GM12878 (cell line): ENCODE results near the gene LMF2. TPM values are rescaled to one million over a fixed set of nuclear protein-coding genes. Genes with fewer than 3 reads are reported as not detected.
A peak's percentile ranks its signal among the peaks of the same experiment; 100 is the strongest.

Experiments
- ETV6 ChIP-seq, 2 experiments: fragments of 450-650 bp in 1 of 2; IDR thresholded peaks in 1 of 2; conservative IDR thresholded peaks in 1 of 2; 2 replicates each; pipeline ENCODE4 v1.6.1; 2014; ENCODE audit warnings: antibody characterized with exemption in 1 of 2, borderline replicate concordance in 1 of 2, low read depth in 1 of 2, mild to moderate bottlenecking in 1 of 2, moderate library complexity in 1 of 2
- IKZF1 ChIP-seq: fragments of 450-650 bp; conservative IDR thresholded peaks from 2 replicates; pipeline ENCODE4 v1.6.1; 2017; ENCODE audit warnings: antibody characterized with exemption, mild to moderate bottlenecking
- IKZF2 ChIP-seq, 2 experiments: fragments of 450-650 bp; IDR thresholded peaks; 2 replicates each; pipeline ENCODE4 v1.6.1; 2017; ENCODE audit warnings: mild to moderate bottlenecking in 2 of 2, moderate library complexity in 2 of 2
- MTA2 ChIP-seq: fragments of 450-650 bp; IDR thresholded peaks from 2 replicates; pipeline ENCODE4 v1.6.1; 2016; ENCODE audit warnings: low read depth, mild to moderate bottlenecking, moderate library complexity
- RB1 ChIP-seq: fragments of 450-650 bp; formaldehyde crosslinking; IDR thresholded peaks from 2 replicates; pipeline ENCODE4 v1.6.1; 2017; ENCODE audit warnings: mild to moderate bottlenecking, borderline replicate concordance
- STAT1 ChIP-seq: fragments of 450-650 bp; conservative IDR thresholded peaks from 2 replicates; pipeline ENCODE4 v1.6.1; 2014; ENCODE audit warnings: antibody characterized with exemption, mild to moderate bottlenecking
- ZNF207 ChIP-seq: fragments of 450-650 bp; IDR thresholded peaks from 2 replicates; pipeline ENCODE4 v1.6.1; 2014; ENCODE audit warnings: antibody characterized with exemption, mild to moderate bottlenecking, borderline replicate concordance
- polyA plus RNA-seq, 11 experiments: library from polyadenylated mRNA; depleted of rRNA in 4 of 11; unstranded in 6 of 11; stranded (reverse) in 5 of 11; fragments of >200 nt; fragmentation: Nextera tagmentation in 4 of 11; fragmentation: Illumina TruSeq in 1 of 11; extraction: Ambion mirVana in 4 of 11; extraction: Trizol in 1 of 11; gene quantifications; 1 replicate in 1 of 11; 2 replicates in 10 of 11; pipeline versions ENCODE4 v1.2.1 to v1.2.3, GENCODE V29; 2011 to 2016; ENCODE audit warnings: inconsistent platforms in 2 of 11, missing spikeins in 2 of 11, low read depth in 1 of 11
- total RNA-seq, 4 experiments: library from RNA; depleted of rRNA in 3 of 4; stranded (reverse); fragments of >200 nt in 3 of 4; fragmentation: Illumina TruSeq in 1 of 4; extraction: Trizol in 1 of 4; gene quantifications; 2 replicates each; pipeline versions ENCODE4 v1.2.1 to v1.2.3, GENCODE V29; 2013 to 2021
- TF ChIP-seq, protein P1 (sequence below): fragments of 450-650 bp; formaldehyde crosslinking; IDR thresholded peaks from 2 replicates; pipeline ENCODE4 v1.4.0; 2022; ENCODE audit warnings: mild to moderate bottlenecking, moderate library complexity
- TF ChIP-seq, protein P2 (sequence below): IDR thresholded peaks from 2 replicates; pipeline ENCODE4 v1.6.1; 2012; ENCODE audit warnings: low read length, inconsistent platforms
- TF ChIP-seq, protein P3 (sequence below): IDR thresholded peaks from 2 replicates; pipeline ENCODE4 v1.6.1; 2012; ENCODE audit warnings: mild to moderate bottlenecking, low read depth, low read length
- TF ChIP-seq, protein P4 (sequence below): IDR thresholded peaks from 2 replicates; pipeline ENCODE4 v1.6.1; 2012; ENCODE audit warnings: low read depth, low read length, improper control_type of control experiment
- TF ChIP-seq, protein P5 (sequence below): fragments of 450-650 bp; IDR thresholded peaks from 2 replicates; pipeline ENCODE4 v1.6.1; 2018; ENCODE audit warnings: borderline replicate concordance, mild to moderate bottlenecking; ENCODE audit not compliant: partially characterized antibody
- TF ChIP-seq, protein P6 (sequence below): fragments of 450-650 bp; IDR thresholded peaks from 2 replicates; pipeline ENCODE4 v1.6.1; 2017; ENCODE audit warnings: borderline replicate concordance
- TF ChIP-seq, protein P7 (sequence below): IDR thresholded peaks from 2 replicates; pipeline ENCODE4 v1.6.1; 2012; ENCODE audit warnings: low read depth, low read length, improper control_type of control experiment

Gene LMF2
- total and polyA plus RNA-seq, 10 of the 15 experiments (the other 5 are each of a cell fraction or from before 2014, with no cell fraction given), result 0.08 to 57.5 (median 21.2) TPM

DNA sequence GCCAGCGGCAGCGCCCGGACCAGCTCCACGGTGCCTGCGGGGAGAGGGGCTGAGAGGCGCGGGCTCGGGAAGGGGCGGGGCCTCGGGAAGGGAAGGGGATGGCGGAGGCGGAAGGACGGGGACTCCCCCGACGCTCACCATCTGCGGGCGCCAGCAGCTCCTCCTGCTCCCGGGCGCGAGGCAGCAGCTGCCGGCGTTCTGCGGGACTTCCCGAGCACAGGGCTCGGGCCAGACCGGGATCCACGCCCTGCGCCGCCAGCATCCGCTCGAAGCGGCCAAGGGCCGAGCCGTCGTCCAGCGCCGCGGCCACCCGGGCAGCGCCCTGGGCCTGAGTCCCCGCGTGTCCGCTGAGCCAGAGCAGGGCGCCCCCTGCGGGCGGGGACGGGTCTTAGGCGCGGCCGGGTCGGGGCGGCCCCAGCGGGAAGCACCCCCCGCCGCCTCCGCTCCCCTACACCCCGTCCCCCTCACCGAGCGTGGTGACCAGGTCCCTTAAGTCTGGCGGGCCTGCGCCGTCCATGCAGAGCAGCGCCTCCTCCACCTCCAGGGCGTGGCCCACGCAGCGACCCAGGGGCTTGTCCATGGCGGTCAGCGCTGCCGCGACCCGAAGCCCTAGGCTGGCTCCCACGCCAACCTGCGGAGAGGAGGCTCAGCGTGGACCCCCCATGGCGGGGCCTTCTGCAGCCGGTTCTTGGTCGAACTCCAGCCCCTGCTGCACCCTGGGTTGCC is 18.8 kb upstream of the LMF2 start (continued):
- TF ChIP-seq, protein P1, sequence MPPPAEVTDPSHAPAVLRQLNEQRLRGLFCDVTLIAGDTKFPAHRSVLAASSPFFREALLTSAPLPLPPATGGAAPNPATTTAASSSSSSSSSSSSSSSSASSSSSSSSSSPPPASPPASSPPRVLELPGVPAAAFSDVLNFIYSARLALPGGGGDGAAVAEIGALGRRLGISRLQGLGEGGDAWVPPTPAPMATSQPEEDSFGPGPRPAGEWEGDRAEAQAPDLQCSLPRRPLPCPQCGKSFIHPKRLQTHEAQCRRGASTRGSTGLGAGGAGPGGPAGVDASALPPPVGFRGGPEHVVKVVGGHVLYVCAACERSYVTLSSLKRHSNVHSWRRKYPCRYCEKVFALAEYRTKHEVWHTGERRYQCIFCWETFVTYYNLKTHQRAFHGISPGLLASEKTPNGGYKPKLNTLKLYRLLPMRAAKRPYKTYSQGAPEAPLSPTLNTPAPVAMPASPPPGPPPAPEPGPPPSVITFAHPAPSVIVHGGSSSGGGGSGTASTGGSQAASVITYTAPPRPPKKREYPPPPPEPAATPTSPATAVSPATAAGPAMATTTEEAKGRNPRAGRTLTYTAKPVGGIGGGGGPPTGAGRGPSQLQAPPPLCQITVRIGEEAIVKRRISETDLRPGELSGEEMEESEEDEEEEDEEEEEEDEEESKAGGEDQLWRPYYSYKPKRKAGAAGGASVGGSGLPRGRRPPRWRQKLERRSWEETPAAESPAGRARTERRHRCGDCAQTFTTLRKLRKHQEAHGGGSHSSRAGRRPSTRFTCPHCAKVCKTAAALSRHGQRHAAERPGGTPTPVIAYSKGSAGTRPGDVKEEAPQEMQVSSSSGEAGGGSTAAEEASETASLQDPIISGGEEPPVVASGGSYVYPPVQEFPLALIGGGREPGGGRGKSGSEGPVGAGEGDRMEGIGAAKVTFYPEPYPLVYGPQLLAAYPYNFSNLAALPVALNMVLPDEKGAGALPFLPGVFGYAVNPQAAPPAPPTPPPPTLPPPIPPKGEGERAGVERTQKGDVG (CRISPR knock-in tag), result no peak
- TF ChIP-seq IKZF2 (IDR thresholded peaks at IDR 0.05), result no peak
- TF ChIP-seq, protein P2, sequence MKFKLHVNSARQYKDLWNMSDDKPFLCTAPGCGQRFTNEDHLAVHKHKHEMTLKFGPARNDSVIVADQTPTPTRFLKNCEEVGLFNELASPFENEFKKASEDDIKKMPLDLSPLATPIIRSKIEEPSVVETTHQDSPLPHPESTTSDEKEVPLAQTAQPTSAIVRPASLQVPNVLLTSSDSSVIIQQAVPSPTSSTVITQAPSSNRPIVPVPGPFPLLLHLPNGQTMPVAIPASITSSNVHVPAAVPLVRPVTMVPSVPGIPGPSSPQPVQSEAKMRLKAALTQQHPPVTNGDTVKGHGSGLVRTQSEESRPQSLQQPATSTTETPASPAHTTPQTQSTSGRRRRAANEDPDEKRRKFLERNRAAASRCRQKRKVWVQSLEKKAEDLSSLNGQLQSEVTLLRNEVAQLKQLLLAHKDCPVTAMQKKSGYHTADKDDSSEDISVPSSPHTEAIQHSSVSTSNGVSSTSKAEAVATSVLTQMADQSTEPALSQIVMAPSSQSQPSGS, result no peak
- no peak for TF ChIP-seq ETV6 (conservative IDR thresholded peaks at IDR 0.05 in 1 of 2, IDR thresholded peaks at IDR 0.05 in 1 of 2; ENCODE audit: borderline replicate concordance in 1 of 2, low read depth in 1 of 2)
- TF ChIP-seq RB1, result no peak
- TF ChIP-seq MTA2, result no peak
- TF ChIP-seq ZNF207, result no peak
- peak; percentile 72 for TF ChIP-seq IKZF1
- TF ChIP-seq, protein P3, sequence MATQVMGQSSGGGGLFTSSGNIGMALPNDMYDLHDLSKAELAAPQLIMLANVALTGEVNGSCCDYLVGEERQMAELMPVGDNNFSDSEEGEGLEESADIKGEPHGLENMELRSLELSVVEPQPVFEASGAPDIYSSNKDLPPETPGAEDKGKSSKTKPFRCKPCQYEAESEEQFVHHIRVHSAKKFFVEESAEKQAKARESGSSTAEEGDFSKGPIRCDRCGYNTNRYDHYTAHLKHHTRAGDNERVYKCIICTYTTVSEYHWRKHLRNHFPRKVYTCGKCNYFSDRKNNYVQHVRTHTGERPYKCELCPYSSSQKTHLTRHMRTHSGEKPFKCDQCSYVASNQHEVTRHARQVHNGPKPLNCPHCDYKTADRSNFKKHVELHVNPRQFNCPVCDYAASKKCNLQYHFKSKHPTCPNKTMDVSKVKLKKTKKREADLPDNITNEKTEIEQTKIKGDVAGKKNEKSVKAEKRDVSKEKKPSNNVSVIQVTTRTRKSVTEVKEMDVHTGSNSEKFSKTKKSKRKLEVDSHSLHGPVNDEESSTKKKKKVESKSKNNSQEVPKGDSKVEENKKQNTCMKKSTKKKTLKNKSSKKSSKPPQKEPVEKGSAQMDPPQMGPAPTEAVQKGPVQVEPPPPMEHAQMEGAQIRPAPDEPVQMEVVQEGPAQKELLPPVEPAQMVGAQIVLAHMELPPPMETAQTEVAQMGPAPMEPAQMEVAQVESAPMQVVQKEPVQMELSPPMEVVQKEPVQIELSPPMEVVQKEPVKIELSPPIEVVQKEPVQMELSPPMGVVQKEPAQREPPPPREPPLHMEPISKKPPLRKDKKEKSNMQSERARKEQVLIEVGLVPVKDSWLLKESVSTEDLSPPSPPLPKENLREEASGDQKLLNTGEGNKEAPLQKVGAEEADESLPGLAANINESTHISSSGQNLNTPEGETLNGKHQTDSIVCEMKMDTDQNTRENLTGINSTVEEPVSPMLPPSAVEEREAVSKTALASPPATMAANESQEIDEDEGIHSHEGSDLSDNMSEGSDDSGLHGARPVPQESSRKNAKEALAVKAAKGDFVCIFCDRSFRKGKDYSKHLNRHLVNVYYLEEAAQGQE, result no peak
- TF ChIP-seq, protein P4, sequence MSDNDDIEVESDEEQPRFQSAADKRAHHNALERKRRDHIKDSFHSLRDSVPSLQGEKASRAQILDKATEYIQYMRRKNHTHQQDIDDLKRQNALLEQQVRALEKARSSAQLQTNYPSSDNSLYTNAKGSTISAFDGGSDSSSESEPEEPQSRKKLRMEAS, result peak; percentile 78
- TF ChIP-seq, protein P5, sequence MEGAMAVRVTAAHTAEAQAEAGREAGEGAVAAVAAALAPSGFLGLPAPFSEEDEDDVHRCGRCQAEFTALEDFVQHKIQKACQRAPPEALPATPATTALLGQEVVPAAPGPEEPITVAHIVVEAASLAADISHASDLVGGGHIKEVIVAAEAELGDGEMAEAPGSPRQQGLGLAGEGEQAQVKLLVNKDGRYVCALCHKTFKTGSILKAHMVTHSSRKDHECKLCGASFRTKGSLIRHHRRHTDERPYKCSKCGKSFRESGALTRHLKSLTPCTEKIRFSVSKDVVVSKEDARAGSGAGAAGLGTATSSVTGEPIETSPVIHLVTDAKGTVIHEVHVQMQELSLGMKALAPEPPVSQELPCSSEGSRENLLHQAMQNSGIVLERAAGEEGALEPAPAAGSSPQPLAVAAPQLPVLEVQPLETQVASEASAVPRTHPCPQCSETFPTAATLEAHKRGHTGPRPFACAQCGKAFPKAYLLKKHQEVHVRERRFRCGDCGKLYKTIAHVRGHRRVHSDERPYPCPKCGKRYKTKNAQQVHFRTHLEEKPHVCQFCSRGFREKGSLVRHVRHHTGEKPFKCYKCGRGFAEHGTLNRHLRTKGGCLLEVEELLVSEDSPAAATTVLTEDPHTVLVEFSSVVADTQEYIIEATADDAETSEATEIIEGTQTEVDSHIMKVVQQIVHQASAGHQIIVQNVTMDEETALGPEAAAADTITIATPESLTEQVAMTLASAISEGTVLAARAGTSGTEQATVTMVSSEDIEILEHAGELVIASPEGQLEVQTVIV, result no peak
- no peak for TF ChIP-seq STAT1
- TF ChIP-seq, protein P6, sequence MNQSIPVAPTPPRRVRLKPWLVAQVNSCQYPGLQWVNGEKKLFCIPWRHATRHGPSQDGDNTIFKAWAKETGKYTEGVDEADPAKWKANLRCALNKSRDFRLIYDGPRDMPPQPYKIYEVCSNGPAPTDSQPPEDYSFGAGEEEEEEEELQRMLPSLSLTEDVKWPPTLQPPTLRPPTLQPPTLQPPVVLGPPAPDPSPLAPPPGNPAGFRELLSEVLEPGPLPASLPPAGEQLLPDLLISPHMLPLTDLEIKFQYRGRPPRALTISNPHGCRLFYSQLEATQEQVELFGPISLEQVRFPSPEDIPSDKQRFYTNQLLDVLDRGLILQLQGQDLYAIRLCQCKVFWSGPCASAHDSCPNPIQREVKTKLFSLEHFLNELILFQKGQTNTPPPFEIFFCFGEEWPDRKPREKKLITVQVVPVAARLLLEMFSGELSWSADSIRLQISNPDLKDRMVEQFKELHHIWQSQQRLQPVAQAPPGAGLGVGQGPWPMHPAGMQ, result no peak
- TF ChIP-seq, protein P7, sequence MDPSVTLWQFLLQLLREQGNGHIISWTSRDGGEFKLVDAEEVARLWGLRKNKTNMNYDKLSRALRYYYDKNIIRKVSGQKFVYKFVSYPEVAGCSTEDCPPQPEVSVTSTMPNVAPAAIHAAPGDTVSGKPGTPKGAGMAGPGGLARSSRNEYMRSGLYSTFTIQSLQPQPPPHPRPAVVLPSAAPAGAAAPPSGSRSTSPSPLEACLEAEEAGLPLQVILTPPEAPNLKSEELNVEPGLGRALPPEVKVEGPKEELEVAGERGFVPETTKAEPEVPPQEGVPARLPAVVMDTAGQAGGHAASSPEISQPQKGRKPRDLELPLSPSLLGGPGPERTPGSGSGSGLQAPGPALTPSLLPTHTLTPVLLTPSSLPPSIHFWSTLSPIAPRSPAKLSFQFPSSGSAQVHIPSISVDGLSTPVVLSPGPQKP, result no peak
